Measurements from ENCODE around the gene HLA-DQB1.

The HLA-DQB1 gene

DNA sequence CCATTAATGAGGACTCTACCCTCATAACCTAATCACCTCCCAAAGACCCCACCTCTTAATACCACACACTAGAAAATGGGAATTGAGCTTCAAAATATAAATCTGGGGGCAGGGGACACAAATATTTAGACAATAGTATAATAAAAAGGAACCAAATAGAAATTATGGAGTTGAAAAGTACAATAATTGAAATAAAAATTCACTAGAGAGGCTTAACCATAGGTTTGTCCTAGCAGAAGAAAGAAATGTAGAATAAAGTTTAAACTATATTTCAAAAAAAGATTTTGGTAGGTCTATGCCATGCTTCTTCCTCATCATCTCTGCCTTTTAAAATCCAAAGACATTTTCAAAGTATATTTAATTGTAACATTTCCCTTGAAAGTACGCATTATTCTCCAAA lies 48.7 kb downstream of the HLA-DQB1 start:
- TF ChIP-seq TCF12 (IDR thresholded peaks at IDR 0.05; ENCODE audit: low read depth) (no peak), TAF1 (IDR thresholded peaks at IDR 0.05; ENCODE audit: low read depth) (no peak), YY1 (IDR thresholded peaks at IDR 0.05; ENCODE audit: low read depth) (no peak), TEAD4 (IDR thresholded peaks at IDR 0.05) (no peak), ZBTB7A (IDR thresholded peaks at IDR 0.05; ENCODE audit: low read depth) (no peak), CEBPB (IDR thresholded peaks at IDR 0.05) (no peak), EGR1 (IDR thresholded peaks at IDR 0.05) (no peak), CREB1 (IDR thresholded peaks at IDR 0.05; ENCODE audit: low read depth) (no peak), FOXM1 (IDR thresholded peaks at IDR 0.05; ENCODE audit: borderline replicate concordance, low read depth) (no peak)
- TF ChIP-seq, protein P1, sequence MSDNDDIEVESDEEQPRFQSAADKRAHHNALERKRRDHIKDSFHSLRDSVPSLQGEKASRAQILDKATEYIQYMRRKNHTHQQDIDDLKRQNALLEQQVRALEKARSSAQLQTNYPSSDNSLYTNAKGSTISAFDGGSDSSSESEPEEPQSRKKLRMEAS (IDR thresholded peaks at IDR 0.05), result no peak
- TF ChIP-seq, protein P2, sequence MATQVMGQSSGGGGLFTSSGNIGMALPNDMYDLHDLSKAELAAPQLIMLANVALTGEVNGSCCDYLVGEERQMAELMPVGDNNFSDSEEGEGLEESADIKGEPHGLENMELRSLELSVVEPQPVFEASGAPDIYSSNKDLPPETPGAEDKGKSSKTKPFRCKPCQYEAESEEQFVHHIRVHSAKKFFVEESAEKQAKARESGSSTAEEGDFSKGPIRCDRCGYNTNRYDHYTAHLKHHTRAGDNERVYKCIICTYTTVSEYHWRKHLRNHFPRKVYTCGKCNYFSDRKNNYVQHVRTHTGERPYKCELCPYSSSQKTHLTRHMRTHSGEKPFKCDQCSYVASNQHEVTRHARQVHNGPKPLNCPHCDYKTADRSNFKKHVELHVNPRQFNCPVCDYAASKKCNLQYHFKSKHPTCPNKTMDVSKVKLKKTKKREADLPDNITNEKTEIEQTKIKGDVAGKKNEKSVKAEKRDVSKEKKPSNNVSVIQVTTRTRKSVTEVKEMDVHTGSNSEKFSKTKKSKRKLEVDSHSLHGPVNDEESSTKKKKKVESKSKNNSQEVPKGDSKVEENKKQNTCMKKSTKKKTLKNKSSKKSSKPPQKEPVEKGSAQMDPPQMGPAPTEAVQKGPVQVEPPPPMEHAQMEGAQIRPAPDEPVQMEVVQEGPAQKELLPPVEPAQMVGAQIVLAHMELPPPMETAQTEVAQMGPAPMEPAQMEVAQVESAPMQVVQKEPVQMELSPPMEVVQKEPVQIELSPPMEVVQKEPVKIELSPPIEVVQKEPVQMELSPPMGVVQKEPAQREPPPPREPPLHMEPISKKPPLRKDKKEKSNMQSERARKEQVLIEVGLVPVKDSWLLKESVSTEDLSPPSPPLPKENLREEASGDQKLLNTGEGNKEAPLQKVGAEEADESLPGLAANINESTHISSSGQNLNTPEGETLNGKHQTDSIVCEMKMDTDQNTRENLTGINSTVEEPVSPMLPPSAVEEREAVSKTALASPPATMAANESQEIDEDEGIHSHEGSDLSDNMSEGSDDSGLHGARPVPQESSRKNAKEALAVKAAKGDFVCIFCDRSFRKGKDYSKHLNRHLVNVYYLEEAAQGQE (IDR thresholded peaks at IDR 0.05; ENCODE audit: low read depth), result no peak

DNA sequence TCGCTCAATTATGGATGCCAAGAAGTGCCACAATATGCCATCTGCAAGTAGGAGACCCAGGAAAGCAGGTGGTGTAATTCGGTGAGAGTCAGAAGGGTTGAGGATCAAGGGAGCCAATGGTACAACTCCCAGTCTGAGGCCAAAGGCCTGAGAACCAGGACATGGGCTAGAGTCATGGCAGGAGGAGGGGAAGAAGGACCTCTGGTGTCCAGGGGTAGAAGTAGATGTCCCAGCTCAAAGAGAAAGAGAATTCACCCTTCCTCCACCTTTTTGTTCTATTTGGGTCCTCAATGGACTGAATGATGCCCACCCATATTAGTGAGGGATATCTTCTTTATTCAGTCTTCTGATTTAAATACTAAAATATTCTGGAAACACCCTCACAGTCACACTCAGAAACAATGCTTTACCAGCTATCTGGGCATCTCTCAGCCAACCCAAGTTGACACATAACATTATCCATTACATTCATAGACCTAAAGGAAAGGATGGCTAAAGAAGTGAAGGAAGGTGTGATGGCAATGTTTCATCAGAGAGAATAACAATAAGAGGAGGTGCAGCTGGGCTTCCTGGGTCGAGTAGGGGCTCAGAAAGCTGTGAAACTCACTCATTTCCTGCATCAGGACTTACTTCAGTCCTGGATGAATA lies 50.4 kb downstream of the HLA-DQB1 start:
- TF ChIP-seq EP300 (IDR thresholded peaks at IDR 0.05; ENCODE audit: borderline replicate concordance) (no peak), RAD21 (IDR thresholded peaks at IDR 0.05; ENCODE audit: low read depth) (no peak), TCF12 (IDR thresholded peaks at IDR 0.05; ENCODE audit: low read depth) (no peak), ZBTB7A (IDR thresholded peaks at IDR 0.05; ENCODE audit: low read depth) (no peak), FOXM1 (IDR thresholded peaks at IDR 0.05; ENCODE audit: borderline replicate concordance, low read depth) (no peak), NFIC (IDR thresholded peaks at IDR 0.05) (no peak), TAF1 (IDR thresholded peaks at IDR 0.05; ENCODE audit: low read depth) (no peak), TEAD4 (IDR thresholded peaks at IDR 0.05) (no peak), CEBPB (IDR thresholded peaks at IDR 0.05) (no peak)
- TF ChIP-seq, protein P2 (IDR thresholded peaks at IDR 0.05; ENCODE audit: low read depth), result no peak
- TF ChIP-seq, protein P3, sequence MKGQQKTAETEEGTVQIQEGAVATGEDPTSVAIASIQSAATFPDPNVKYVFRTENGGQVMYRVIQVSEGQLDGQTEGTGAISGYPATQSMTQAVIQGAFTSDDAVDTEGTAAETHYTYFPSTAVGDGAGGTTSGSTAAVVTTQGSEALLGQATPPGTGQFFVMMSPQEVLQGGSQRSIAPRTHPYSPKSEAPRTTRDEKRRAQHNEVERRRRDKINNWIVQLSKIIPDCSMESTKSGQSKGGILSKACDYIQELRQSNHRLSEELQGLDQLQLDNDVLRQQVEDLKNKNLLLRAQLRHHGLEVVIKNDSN (IDR thresholded peaks at IDR 0.05), result no peak

DNA sequence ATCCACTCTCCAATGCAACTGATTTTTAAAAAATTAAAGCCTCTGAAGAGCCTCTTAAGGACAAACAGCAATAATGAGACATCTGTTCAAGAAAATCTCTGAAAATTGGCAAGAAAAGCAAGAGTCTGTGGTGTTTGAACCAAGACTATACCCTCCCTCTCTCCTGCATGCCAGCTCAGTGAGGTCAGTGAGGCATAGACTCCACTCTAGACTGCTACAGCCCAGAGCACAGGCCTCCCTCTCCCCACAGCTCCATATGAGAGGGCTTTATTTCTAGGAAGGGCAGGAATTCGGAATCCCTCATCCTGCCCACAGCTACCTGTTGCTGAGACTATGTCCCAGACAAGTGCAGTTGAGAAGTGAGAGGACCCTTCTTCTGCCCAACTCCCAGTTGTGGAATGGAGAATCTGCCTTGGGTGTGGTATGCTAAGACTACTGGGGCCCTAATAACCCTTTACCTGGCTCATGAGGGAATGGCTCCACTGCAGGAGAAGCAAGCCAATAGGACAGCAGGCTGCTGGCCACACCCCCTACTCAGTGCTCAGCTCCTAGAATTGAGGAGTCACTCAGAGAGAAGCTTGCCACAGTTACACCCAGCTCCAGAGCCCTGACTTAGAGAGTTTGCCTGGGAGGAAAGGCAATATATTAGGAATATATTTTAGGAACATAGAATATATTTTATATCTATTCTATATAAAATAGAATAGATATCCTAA lies 51.9 kb downstream of the HLA-DQB1 start:
- TF ChIP-seq TEAD4 (IDR thresholded peaks at IDR 0.05) (no peak), FOXM1 (IDR thresholded peaks at IDR 0.05; ENCODE audit: borderline replicate concordance, low read depth) (no peak), EP300 (IDR thresholded peaks at IDR 0.05; ENCODE audit: borderline replicate concordance) (no peak), EGR1 (IDR thresholded peaks at IDR 0.05) (no peak), CREB1 (IDR thresholded peaks at IDR 0.05; ENCODE audit: low read depth) (no peak)
- TF ChIP-seq, protein P1 (IDR thresholded peaks at IDR 0.05), result no peak
- TF ChIP-seq, protein P2 (IDR thresholded peaks at IDR 0.05; ENCODE audit: low read depth), result no peak

DNA sequence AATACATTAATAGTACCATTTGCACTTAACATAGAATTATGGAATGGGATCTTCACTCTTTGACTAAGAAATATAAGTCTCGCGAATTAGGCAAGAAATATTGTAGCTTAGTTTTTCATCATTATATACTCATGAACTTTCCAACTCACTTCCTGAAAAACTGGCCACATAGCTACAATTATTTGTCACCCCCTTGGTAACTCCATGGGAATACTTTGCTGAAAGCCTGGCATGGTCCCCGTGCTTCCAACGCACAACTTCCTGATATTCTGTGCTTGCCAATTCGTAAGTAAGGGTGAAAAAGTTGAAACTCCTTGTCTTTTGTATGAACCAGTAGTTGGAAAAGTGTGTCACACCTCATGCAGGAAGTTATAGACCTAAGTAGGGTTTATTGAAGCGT lies 53.0 kb downstream of the HLA-DQB1 start:
- TF ChIP-seq TEAD4 (IDR thresholded peaks at IDR 0.05) (no peak), TCF12 (IDR thresholded peaks at IDR 0.05; ENCODE audit: low read depth) (no peak), TAF1 (IDR thresholded peaks at IDR 0.05; ENCODE audit: low read depth) (no peak), EGR1 (IDR thresholded peaks at IDR 0.05) (no peak), FOXM1 (IDR thresholded peaks at IDR 0.05; ENCODE audit: borderline replicate concordance, low read depth) (no peak), NFIC (IDR thresholded peaks at IDR 0.05) (no peak)
- TF ChIP-seq, protein P2 (IDR thresholded peaks at IDR 0.05; ENCODE audit: low read depth), result no peak
- TF ChIP-seq, protein P1 (IDR thresholded peaks at IDR 0.05), result no peak
